ENCODE results near the gene MACROD1. TPM values are rescaled to one million over a fixed set of nuclear protein-coding genes. Genes with fewer than 3 reads are reported as not detected.
A peak's percentile ranks its signal among the peaks of the same experiment; 100 is the strongest.

The MACROD1 gene
- total RNA-seq, 1 donor from 2014 or later, result 4.1 TPM

DNA sequence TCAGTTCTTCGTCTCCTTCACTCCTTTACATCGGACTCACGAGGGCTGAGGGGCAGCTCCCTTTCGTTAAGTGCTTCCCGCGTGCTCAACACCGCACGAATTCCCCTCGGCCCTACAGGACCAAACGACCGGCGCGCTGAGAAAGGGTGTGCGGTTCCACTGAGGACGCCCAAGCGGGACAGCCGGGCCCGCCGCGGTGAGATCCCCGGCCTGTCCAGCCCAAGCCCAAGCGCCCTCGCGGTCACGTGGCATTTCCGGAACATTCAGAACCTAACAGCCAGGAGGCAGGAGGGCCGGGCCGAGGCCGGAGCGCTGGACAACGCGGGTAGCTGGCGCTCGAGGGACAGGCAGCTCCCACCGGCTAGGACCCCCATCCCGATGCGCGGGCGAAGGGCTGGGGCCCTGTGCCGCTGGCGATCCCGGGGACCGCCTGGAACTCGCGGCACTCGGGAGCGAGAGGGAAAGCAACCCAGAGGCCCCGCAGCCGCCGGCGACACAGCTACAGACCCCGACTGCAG lies 19.3 kb upstream of the MACROD1 start:
- peak; percentile 79 for DNase-seq (ENCODE audit: low spot score)
- TF ChIP-seq CTCF (IDR thresholded peaks at IDR 0.05; ENCODE audit: unreplicated experiment), result no peak
- Mint-ChIP-seq H3K9me3 (ENCODE audit: unreplicated experiment) (no peaks in the 10 kb centered on the region), H3K4me1 (ENCODE audit: unreplicated experiment) (peaks cover 11% of the 10 kb centered on the region), H3K36me3 (ENCODE audit: low read depth, unreplicated experiment) (peaks cover 3% of the 10 kb centered on the region), H3K27me3 (ENCODE audit: unreplicated experiment) (peaks cover 11% of the 10 kb centered on the region), H3K27ac (ENCODE audit: unreplicated experiment) (peak overlapping the region; percentile 88), H3K4me3 (ENCODE audit: unreplicated experiment) (peak overlapping the region; percentile 96)

DNA sequence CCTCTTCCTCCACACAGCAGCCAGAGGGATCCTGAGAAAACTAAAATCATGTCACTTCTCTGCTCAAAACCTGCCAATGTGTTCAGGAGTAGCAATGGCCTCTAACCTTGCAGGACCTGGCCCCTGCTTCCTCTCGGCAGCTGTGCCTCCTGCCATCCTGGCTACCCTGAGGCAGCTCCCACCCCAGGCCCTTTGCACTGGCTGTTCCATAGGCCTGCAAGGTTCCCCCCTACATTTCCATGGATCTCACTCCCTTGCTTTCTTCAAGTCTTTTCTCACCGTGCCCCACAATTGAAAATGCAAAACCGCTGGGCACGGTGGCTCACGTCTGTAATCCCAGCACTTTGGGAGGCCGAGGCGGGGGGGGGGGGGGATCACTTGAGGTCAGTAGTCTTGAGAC lies 18.0 kb upstream of the MACROD1 start:
- H3K27ac Mint-ChIP-seq (ENCODE audit: unreplicated experiment), result no peak overlapping the region
- peaks cover 3% of the 10 kb centered on the region for H3K36me3 Mint-ChIP-seq (ENCODE audit: low read depth, unreplicated experiment)
- peaks cover 13% of the 10 kb centered on the region for H3K27me3 Mint-ChIP-seq (ENCODE audit: unreplicated experiment)
- H3K4me1 Mint-ChIP-seq (ENCODE audit: unreplicated experiment), result peaks cover 8% of the 10 kb centered on the region
- no peak for DNase-seq (ENCODE audit: low spot score)
- H3K9me3 Mint-ChIP-seq (ENCODE audit: unreplicated experiment), result no peaks in the 10 kb centered on the region
- H3K4me3 Mint-ChIP-seq (ENCODE audit: unreplicated experiment), result peak overlapping the region; percentile 65
- no peak for TF ChIP-seq CTCF (IDR thresholded peaks at IDR 0.05; ENCODE audit: unreplicated experiment)

DNA sequence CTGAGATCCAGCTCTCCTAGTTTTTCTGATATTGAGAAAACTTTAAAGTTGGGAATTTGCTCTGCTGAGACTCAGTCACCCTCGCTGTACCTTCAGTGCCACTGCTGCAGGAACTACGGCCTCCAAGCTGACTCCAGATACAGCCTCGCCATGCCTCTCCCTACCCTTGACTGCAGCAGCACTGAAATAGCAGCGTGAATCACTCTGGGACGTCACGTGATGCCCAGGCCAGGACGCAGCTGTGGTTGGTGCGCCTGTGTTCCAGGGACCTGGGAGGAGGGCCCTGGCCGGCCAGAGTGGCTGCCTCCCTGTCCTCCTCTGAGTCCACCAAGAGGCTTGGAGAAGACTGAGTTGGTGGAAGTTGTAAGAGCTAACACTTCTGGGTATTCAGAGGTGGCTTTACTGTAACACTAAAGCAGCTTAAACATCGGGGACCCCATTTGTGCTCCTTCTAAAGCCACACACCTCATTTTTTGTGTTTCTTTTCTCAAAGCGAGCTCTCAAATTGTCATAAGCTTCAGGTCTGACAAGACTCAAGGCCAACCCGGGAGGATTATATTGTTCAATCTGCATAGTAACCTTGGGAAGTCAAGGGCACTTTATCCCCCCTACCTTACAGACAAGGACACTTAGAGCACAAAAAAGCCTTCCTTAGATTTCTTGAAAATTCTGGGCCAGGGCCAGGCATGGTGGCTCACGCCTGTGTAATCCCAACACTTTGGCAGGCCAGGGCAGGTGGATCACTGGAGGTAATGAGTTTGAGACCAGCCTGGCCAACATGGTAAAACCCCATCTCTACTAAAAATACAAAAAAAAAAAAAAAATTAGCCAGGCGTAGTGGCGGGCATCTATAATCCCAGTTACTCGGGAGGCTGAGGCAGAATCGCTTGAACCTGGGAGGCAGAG lies 15.8 kb upstream of the MACROD1 start:
- no peak for TF ChIP-seq CTCF (IDR thresholded peaks at IDR 0.05; ENCODE audit: unreplicated experiment)
- Mint-ChIP-seq H3K4me3 (ENCODE audit: unreplicated experiment) (no peak overlapping the region), H3K36me3 (ENCODE audit: low read depth, unreplicated experiment) (peaks cover 3% of the 10 kb centered on the region), H3K27ac (ENCODE audit: unreplicated experiment) (peak overlapping the region; percentile 52), H3K9me3 (ENCODE audit: unreplicated experiment) (no peaks in the 10 kb centered on the region), H3K4me1 (ENCODE audit: unreplicated experiment) (peaks cover 8% of the 10 kb centered on the region), H3K27me3 (ENCODE audit: unreplicated experiment) (peaks cover 13% of the 10 kb centered on the region)
- peak; percentile 55 for DNase-seq (ENCODE audit: low spot score)

DNA sequence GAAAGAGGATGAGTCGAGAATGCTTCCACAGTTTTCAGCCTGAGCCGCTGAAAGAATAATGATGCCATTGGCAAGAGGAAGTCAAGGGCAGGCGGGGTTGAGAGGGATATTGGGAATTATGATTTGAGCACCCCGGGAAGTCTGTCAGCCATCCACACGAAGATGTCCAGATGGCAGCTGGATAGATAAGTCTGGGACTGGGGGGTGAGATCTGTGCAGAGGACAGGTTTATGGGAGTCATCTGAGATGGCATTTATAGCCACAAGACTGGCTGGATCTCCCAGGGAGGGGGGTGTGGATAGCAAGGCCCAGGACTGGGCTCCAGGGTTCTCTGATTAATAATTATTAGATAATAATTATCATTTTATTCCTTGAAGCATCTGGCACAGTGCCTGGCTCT lies 15.0 kb upstream of the MACROD1 start:
- no peak for DNase-seq (ENCODE audit: low spot score)
- Mint-ChIP-seq H3K4me1 (ENCODE audit: unreplicated experiment) (peaks cover 8% of the 10 kb centered on the region), H3K9me3 (ENCODE audit: unreplicated experiment) (no peaks in the 10 kb centered on the region), H3K27me3 (ENCODE audit: unreplicated experiment) (peaks cover 11% of the 10 kb centered on the region), H3K36me3 (ENCODE audit: low read depth, unreplicated experiment) (peaks cover 2% of the 10 kb centered on the region), H3K27ac (ENCODE audit: unreplicated experiment) (no peak overlapping the region), H3K4me3 (ENCODE audit: unreplicated experiment) (no peak overlapping the region)
- TF ChIP-seq CTCF (IDR thresholded peaks at IDR 0.05; ENCODE audit: unreplicated experiment), result no peak
